Retinal pigment epithelial cell (primary cell): ENCODE measurements around the gene SMG1.
A peak's percentile ranks its signal among the peaks of the same experiment; 100 is the strongest.

ENCODE experiments used
- DNase-seq: peaks from one replicate; pipeline ENCODE4 v3.0.0-alpha.2; 2010; ENCODE audit warnings: low read depth
- H3K4me3 ChIP-seq: 2 replicates; pipeline ENCODE4 v1.5.1; 2011; ENCODE audit warnings: mild to moderate bottlenecking, low read length, control low read depth, moderate library complexity
- TF ChIP-seq, protein P1 (sequence below): conservative IDR thresholded peaks from 2 replicates; pipeline ENCODE4 v1.5.1; 2011; ENCODE audit warnings: low read depth, low read length, control low read depth, inconsistent platforms

SMG1 gene

DNA sequence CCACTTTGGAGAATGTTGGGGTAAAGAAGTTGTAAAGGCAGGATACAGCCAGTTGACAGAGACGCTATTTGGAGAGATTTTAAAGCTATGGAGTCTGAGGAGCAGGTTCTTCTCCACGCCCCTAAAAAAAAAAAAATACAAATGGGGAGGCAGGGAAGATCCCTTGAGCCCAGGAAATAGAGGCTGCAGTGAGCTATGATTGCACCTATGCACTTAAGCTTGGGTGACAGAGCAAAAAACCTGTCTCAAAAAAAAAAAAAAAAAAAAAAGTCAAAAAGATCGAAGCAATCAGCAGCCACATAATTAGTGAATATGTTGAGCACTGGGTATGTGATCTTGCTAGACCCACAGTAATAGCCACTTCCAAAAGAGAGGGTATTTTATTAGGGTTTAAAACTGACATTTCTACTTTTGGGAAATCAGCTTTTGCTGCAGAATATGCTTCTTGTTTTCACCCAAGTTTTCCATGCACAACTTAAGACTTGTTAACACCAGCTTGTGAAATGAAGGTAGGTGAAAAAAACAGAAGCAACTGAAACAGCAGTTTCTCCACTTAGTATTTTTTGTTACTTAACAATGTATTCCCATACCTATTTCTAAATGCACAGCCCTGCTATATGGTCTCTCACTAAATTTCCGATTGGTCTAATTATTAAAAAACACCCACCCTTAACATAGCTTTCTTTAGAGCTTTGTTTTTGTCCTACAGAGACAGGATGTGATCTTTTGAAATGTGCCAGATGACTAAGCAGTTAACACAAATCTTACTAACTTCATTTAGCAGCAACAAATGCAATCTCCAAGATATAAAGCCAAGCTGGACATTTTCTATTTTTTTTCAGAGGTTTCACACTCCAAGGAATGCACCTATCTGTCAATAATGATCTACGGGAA lies 122.4 kb downstream of the SMG1 start:
- no peak overlapping the region for H3K4me3 ChIP-seq
- TF ChIP-seq, protein P1, sequence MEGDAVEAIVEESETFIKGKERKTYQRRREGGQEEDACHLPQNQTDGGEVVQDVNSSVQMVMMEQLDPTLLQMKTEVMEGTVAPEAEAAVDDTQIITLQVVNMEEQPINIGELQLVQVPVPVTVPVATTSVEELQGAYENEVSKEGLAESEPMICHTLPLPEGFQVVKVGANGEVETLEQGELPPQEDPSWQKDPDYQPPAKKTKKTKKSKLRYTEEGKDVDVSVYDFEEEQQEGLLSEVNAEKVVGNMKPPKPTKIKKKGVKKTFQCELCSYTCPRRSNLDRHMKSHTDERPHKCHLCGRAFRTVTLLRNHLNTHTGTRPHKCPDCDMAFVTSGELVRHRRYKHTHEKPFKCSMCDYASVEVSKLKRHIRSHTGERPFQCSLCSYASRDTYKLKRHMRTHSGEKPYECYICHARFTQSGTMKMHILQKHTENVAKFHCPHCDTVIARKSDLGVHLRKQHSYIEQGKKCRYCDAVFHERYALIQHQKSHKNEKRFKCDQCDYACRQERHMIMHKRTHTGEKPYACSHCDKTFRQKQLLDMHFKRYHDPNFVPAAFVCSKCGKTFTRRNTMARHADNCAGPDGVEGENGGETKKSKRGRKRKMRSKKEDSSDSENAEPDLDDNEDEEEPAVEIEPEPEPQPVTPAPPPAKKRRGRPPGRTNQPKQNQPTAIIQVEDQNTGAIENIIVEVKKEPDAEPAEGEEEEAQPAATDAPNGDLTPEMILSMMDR, result no peak
- peak; percentile 50 for DNase-seq

DNA sequence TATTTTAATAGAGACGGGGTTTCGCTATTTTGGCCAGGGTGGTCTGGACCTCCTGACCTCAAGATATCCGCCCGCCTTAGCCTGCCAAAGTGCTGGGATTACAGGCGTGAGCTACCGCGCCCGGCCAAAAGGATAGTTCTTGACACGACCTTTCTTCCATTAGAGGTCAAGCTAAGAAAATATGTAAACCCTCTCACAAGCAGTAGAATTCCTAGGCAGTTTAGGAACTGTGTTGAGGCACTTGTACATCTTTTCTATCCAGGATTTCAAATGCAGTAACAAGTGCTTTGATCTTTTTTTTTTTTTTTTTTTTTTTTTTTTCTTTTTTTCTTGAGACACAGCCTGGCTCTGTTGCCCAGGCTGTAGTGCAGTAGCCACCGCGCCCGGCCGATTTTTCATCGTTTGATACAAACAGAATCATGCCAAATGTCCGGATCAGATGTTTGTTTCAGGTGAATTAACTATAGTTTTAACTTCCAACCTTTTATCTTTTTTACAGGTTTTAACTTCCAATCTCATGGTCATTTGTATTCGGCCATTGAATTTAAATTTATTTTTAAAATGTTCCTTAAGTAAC lies 123.4 kb downstream of the SMG1 start:
- TF ChIP-seq, protein P1, result no peak
- no peak for DNase-seq
- no peak overlapping the region for H3K4me3 ChIP-seq

DNA sequence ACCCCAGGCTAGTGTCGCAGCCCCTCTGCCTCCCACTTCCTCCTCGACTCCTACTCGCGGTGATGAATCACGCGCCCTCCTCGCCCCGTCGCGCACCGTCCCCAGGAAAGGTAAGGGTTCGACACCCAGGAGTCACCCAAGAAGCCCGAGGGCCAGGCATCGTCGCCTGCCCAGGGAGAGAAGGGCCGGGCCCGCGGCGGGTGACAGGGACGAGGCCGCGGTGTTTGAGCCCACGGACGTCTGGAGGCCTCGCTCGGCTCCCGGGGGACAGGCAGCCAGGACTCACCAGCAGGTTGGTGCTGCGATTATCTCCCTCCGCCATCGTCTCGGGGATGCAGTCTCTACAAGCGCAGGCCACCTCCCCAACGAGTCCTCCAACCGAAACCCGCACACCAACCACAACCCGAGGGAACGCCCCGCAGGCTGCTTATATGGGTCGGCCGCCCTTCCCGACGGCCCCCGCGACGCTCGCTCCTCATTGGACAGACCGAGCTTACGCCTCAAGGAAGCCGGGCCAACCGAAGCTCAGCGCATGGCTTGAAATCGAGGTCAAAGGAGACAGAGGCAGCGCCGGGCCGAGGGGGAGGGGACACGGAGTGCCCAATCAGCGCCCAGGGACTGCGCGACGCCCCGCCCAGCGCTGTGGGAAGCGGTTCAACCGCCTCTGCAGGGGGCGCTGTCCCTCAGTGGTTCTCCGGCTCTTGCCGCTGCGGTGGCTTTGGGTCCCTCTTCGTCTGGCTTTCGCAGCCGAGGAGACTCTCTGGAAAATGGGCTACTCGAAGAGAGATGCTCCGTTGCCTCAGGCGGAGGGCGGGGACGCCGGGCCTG lies 124.8 kb downstream of the SMG1 start, which contains the start of gene ARL6IP1:
TSS of gene ARL6IP1 (minus strand) at position 405 of the 828 bp plus-strand sequence. CDS start at position 322, 83 bp downstream.
- TF ChIP-seq, protein P1, result peak; percentile 83
- DNase-seq, result peak; percentile 98
- H3K4me3 ChIP-seq, result peak within 1 kb of the TSS; percentile 94

DNA sequence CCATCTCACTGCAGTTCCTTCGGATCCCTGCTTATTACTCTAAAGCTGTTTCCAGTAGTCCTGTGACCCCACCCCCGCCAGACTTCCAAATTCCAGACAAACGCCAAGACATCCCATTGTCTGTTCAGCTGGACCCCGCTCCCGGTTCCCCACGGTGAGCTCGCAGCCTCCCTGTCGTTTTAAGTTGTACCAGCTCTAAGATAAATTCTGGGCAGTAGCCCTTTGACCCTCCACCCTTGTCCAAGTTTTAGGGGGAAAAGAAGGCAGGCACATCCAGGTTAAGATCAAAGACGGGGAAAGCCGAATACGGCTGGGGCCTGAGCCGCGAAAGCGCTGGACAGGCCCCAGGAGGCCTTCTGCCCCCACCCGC lies 125.4 kb downstream of the SMG1 start:
- TF ChIP-seq, protein P1, result no peak
- peak overlapping the region; percentile 94 for H3K4me3 ChIP-seq
- DNase-seq, result no peak

DNA sequence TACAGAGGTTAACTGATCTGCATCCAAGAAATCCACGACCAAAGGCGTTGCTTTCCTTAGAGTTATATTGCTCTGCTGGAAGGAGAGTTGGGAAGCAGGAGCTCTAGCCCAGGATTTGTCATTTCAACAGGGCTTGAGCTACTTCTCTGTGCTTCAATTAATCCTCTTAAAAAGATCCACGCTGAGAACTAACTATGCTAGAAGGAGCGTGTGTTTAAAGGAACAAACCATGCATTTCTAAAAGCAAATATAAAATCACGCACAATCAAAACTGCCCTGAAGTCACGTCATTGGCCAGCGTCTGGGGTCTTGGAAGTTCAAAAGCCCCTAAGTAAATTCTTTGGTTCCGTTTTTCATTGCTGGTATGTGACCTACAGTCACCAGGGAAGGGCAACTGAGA lies 125.9 kb downstream of the SMG1 start:
- DNase-seq, result no peak
- H3K4me3 ChIP-seq, result peak overlapping the region; percentile 94
- TF ChIP-seq, protein P1, result no peak

- TF ChIP-seq, protein P1, result no peak
- DNase-seq, result no peak
- peak overlapping the region; percentile 94 for H3K4me3 ChIP-seq
These were observed 126.7 kb downstream of the SMG1 start for GRCh38 chr16:18799500-18799899.
